Measurements from ENCODE around the gene GNB2.

GNB2 gene

GRCh38 chr7:100682228-100682741, 8.7 kb downstream of the GNB2 start:
- no peak for DNase-seq

GRCh38 chr7:100682991-100683658, 9.6 kb downstream of the GNB2 start:
- DNase-seq = no peak

- no peak for DNase-seq
These were observed 10.4 kb downstream of the GNB2 start for GRCh38 chr7:100683659-100684533.

GRCh38 chr7:100684534-100685042, 11.0 kb downstream of the GNB2 start:
- DNase-seq = no peak

GRCh38 chr7:100685049-100685605, 11.6 kb downstream of the GNB2 start:
- DNase-seq = no peak

- DNase-seq = no peak
These were observed 12.1 kb downstream of the GNB2 start for GRCh38 chr7:100685631-100686145.

GRCh38 chr7:100686201-100686821, 12.8 kb downstream of the GNB2 start:
- no peak for DNase-seq

- DNase-seq = no peak
These were observed 13.3 kb downstream of the GNB2 start for GRCh38 chr7:100686822-100687211.

GRCh38 chr7:100687261-100687660, 13.7 kb downstream of the GNB2 start:
- no peak for DNase-seq

GRCh38 chr7:100687751-100688300, 14.3 kb downstream of the GNB2 start:
- no peak for DNase-seq

GRCh38 chr7:100688326-100688860, 14.9 kb downstream of the GNB2 start:
- no peak for DNase-seq

- no peak for DNase-seq
These were observed 15.9 kb downstream of the GNB2 start for GRCh38 chr7:100689230-100690135.

GRCh38 chr7:100691676-100692577, 18.4 kb downstream of the GNB2 start:
- DNase-seq = peak; percentile 8 to 60

GRCh38 chr7:100692578-100692961, 19.0 kb downstream of the GNB2 start:
- no peak for DNase-seq

- DNase-seq = no peak
These were observed 20.0 kb downstream of the GNB2 start for GRCh38 chr7:100693312-100694097.

- peak; percentile 38 to 75 for DNase-seq
These were observed 20.7 kb downstream of the GNB2 start, which contains the start of gene GIGYF1 for GRCh38 chr7:100694098-100694745. GIGYF1 (minus strand) TSS chr7:100694250; CDS start chr7:100688238, 6,012 bp downstream.

- no peak for DNase-seq
These were observed 22.6 kb downstream of the GNB2 start for GRCh38 chr7:100696123-100696521.

- no peak for DNase-seq
These were observed 25.5 kb downstream of the GNB2 start for GRCh38 chr7:100699018-100699417.

Measured in NCI-H187 (cell line).